Activated CD8-positive, alpha-beta T cell treated with anti-CD3 and anti-CD28 coated beads for 36 hours (primary cell): Measurements from ENCODE around the gene PIKFYVE. TPM values are rescaled to one million over a fixed set of nuclear protein-coding genes. Genes with fewer than 3 reads are reported as not detected.

Source experiments
- ATAC-seq: fragments of 200-7000 bp; cut with Tn5 transposase; one replicate; pipeline ENCODE4 v1.10.0; 2021; ENCODE audit warnings: mild to moderate bottlenecking, moderate library complexity
- CTCF ChIA-PET: fragments of 350-600 bp; sonication (Branson Sonifier 250); formaldehyde crosslinking; loops from one replicate; lab custom pipeline; 2021; ENCODE audit warnings: antibody characterized with exemption; lab: Charles Lee
- POLR2A ChIA-PET: fragments of 350-600 bp; sonication (Branson Sonifier 250); formaldehyde crosslinking; loops from one replicate; lab custom pipeline; 2021; ENCODE audit warnings: antibody characterized with exemption; lab: Charles Lee
- DNase-seq: peaks from one replicate; pipeline ENCODE4 v3.0.0-alpha.2; 2020
- H3K27ac Mint-ChIP-seq: one replicate; pipeline ENCODE4 v1.8.0; 2021; ENCODE audit warnings: mild to moderate bottlenecking, mixed read lengths
- H3K27me3 Mint-ChIP-seq: one replicate; pipeline ENCODE4 v1.8.0; 2021; ENCODE audit warnings: mixed read lengths
- H3K36me3 Mint-ChIP-seq: one replicate; pipeline ENCODE4 v1.8.0; 2021; ENCODE audit warnings: low read depth, mixed read lengths
- H3K4me1 Mint-ChIP-seq: one replicate; pipeline ENCODE4 v1.8.0; 2021; ENCODE audit warnings: low read depth, mixed read lengths
- H3K4me3 Mint-ChIP-seq: one replicate; pipeline ENCODE4 v1.8.0; 2021; ENCODE audit warnings: mild to moderate bottlenecking, moderate library complexity, mixed read lengths
- H3K9me3 Mint-ChIP-seq: one replicate; pipeline ENCODE4 v1.8.0; 2021; ENCODE audit warnings: mixed read lengths
- intact Hi-C: fragments of 100-400 bp; cut with micrococcal nuclease; formaldehyde crosslinking; loops from one replicate; pipeline ENCODE4 v1.10.0; 2022
- total RNA-seq, 2 experiments: library from RNA; stranded (reverse); gene quantifications; one replicate each; pipeline ENCODE4 v1.2.3, GENCODE V29; 2021
- TF ChIP-seq, protein P1 (sequence below): fragments of 200-600 bp; IDR thresholded peaks from one replicate; pipeline ENCODE4 v1.8.0; 2022; ENCODE audit warnings: antibody characterized with exemption, mild to moderate bottlenecking

PIKFYVE gene
- total RNA-seq, 2 experiments from 2014 or later = 16.4 to 16.9 TPM

DNA sequence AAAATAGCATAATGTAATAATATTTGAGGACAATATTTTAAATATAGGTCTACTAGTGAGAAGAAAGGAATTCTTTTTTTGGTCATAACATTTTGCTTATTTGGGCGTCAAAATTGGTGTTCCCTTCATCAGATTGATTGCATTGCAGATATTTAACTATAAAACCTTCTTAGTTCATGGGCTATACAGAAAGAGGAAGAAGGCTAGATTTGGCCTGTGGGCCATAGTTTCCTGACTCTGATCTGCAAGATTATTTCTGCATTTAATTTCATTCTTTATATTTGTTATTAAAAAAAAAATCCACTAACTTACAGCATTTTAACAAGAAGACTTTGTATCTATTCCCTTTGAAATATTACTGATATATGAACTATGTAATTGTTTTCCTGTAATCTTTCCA lies 31.9 kb downstream of the PIKFYVE start:
- intact Hi-C loops = no loop called here
- H3K27me3 Mint-ChIP-seq = no peaks in the 10 kb centered on the region
- ATAC-seq (no peak), DNase-seq (no peak)
- ChIA-PET CTCF (no interaction called here), POLR2A (no interaction called here)
- no peak overlapping the region for H3K4me3 Mint-ChIP-seq
- no peak overlapping the region for H3K27ac Mint-ChIP-seq
- H3K9me3 Mint-ChIP-seq = no peaks in the 10 kb centered on the region
- H3K4me1 Mint-ChIP-seq = peaks cover 29% of the 10 kb centered on the region
- TF ChIP-seq, protein P1, sequence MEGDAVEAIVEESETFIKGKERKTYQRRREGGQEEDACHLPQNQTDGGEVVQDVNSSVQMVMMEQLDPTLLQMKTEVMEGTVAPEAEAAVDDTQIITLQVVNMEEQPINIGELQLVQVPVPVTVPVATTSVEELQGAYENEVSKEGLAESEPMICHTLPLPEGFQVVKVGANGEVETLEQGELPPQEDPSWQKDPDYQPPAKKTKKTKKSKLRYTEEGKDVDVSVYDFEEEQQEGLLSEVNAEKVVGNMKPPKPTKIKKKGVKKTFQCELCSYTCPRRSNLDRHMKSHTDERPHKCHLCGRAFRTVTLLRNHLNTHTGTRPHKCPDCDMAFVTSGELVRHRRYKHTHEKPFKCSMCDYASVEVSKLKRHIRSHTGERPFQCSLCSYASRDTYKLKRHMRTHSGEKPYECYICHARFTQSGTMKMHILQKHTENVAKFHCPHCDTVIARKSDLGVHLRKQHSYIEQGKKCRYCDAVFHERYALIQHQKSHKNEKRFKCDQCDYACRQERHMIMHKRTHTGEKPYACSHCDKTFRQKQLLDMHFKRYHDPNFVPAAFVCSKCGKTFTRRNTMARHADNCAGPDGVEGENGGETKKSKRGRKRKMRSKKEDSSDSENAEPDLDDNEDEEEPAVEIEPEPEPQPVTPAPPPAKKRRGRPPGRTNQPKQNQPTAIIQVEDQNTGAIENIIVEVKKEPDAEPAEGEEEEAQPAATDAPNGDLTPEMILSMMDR = no peak
- peaks cover 35% of the 10 kb centered on the region for H3K36me3 Mint-ChIP-seq

DNA sequence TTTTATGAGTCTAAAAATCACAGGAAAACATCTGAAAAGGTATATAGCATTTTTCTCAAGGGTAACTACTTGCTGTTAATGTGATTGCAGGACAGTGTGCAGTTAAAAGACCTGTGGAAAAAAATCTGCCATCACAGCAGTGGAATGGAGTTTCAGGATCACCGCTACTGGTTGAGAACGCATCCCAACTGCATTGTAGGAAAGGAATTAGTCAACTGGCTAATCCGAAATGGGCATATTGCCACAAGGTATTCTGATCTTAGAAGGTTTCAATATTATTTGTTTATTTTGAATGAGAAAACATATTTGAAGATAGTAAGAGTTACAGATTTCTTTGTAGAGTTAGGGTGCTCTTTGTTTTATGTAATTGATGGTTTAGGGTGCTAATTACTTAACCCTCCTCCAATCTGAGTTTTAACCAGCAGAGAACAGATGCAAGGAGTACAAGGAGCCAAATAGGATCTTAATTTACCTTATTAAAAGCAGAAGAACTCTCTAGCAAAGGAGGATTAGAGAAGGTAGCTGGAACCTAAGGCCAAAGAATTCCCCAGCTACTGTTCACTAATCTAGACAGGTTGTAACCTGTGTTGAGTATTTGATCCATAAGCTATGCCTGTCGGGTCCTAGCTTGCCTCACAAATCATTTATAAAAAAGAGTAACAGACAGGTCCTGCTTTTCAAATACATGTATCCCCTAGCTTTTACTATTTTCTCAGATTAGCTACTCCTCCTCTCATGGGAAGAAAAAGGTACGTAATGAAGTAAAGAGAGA lies 35.0 kb downstream of the PIKFYVE start:
- Mint-ChIP-seq H3K36me3 (peaks cover 35% of the 10 kb centered on the region), H3K4me3 (no peak overlapping the region), H3K4me1 (peaks cover 6% of the 10 kb centered on the region), H3K27ac (no peak overlapping the region), H3K27me3 (no peaks in the 10 kb centered on the region), H3K9me3 (no peaks in the 10 kb centered on the region)
- intact Hi-C loops = no loop called here
- ATAC-seq (no peak), DNase-seq (no peak)
- CTCF ChIA-PET = interaction anchor here (1.1 to 1.3 kb wide), 2 partner anchors 47 to 49 kb away, joined by 4 to 5 read pairs; no protein-coding TSS in a partner anchor
- POLR2A ChIA-PET = no interaction called here
- TF ChIP-seq, protein P1 = no peak

DNA sequence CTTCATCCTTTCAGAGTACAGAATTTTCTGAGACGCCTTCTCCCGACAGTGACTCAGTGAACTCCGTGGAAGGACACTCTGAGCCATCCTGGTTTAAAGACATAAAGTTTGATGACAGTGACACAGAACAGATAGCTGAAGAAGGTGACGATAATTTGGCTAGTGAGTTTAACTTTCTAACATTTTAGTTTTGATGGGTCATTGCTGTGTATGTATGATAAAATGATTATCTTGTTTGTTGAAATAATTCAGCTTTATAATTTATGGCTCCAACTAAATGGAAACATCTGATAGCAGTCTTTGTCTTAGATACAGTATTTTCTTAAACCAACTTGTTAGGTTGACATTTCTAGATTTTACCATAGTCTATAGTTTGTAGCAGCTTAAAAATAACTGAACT lies 38.1 kb downstream of the PIKFYVE start:
- DNase-seq = no peak
- ChIA-PET POLR2A (interaction anchor here (1.0 kb wide), 1 partner anchor 13 kb away, joined by 3 read pairs; no protein-coding TSS in a partner anchor), CTCF (no interaction called here)
- no peaks in the 10 kb centered on the region for H3K27me3 Mint-ChIP-seq
- TF ChIP-seq, protein P1 = no peak
- no peaks in the 10 kb centered on the region for H3K9me3 Mint-ChIP-seq
- no peak for ATAC-seq
- intact Hi-C loops = no loop called here
- H3K4me1 Mint-ChIP-seq = no peaks in the 10 kb centered on the region
- H3K27ac Mint-ChIP-seq = no peak overlapping the region
- H3K36me3 Mint-ChIP-seq = peaks cover 39% of the 10 kb centered on the region
- no peak overlapping the region for H3K4me3 Mint-ChIP-seq

DNA sequence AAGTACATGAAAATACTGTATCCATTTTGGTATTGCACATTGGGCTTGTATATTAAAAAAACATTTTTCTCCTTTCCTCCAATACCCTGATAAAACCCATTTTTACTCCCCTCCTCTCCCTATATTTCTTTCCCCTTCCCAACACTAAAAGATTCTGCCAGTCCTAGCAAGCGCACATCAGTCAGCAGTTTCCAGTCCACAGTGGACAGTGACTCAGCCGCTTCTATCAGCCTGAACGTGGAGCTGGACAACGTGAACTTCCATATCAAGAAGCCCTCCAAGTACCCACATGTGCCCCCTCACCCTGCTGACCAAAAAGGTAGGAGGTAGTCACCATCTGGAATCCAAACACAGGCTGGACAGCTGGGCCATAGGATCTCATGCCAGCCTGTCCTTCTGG lies 38.6 kb downstream of the PIKFYVE start:
- TF ChIP-seq, protein P1 = no peak
- no peaks in the 10 kb centered on the region for H3K9me3 Mint-ChIP-seq
- ChIA-PET CTCF (interaction anchor here (0.7 kb wide), 1 partner anchor 69 kb away, joined by 3 read pairs; no protein-coding TSS in a partner anchor), POLR2A (interaction anchor here (1.0 kb wide), 1 partner anchor 13 kb away, joined by 3 read pairs; no protein-coding TSS in a partner anchor)
- H3K36me3 Mint-ChIP-seq = peaks cover 39% of the 10 kb centered on the region
- no peak for ATAC-seq
- no peak for DNase-seq
- no peaks in the 10 kb centered on the region for H3K27me3 Mint-ChIP-seq
- intact Hi-C loops = no loop called here
- H3K4me1 Mint-ChIP-seq = no peaks in the 10 kb centered on the region
- no peak overlapping the region for H3K4me3 Mint-ChIP-seq
- H3K27ac Mint-ChIP-seq = no peak overlapping the region

DNA sequence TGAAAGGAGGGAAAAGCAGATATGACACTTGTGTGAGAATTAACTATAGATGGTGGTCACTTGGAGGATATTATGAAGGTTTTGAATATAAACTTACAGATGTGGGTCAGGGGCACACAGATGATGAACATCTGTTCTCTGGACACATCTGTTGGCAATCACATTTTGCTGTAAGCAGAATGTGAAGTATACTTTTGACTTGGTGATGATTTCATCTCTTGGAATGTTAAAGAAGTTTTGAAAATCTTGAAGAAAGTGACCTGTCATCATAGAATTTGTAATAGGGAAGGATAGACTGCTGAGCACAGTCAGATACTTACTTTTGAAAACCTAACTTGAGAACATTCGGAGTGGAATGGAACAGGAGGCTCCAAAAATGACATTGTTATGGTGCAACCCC lies 40.2 kb downstream of the PIKFYVE start:
- no peak for ATAC-seq
- no peak overlapping the region for H3K27ac Mint-ChIP-seq
- intact Hi-C loops = no loop called here
- no peaks in the 10 kb centered on the region for H3K9me3 Mint-ChIP-seq
- H3K4me3 Mint-ChIP-seq = no peak overlapping the region
- H3K27me3 Mint-ChIP-seq = no peaks in the 10 kb centered on the region
- H3K36me3 Mint-ChIP-seq = peaks cover 34% of the 10 kb centered on the region
- CTCF ChIA-PET = no interaction called here
- DNase-seq = no peak
- POLR2A ChIA-PET = interaction anchor here (0.6 kb wide), 1 partner anchor 20 kb away, joined by 3 read pairs; no protein-coding TSS in a partner anchor
- TF ChIP-seq, protein P1 = no peak
- H3K4me1 Mint-ChIP-seq = peaks cover 4% of the 10 kb centered on the region
